Choroid plexus epithelial cell (primary cell): ENCODE results near the gene RPP40.
"Not testable (repeated sequence)": the region's sequence is repeated elsewhere in the genome, so short reads cannot be mapped to it uniquely, and the experiment has no call there.

ENCODE experiments used
- DNase-seq: peaks from one replicate; pipeline ENCODE4 v3.0.0-alpha.2; 2010; ENCODE audit warnings: low read depth
- H3K4me3 ChIP-seq: 2 replicates; pipeline ENCODE4 v1.5.1; 2011; ENCODE audit warnings: low read depth, mild to moderate bottlenecking, control low read depth, low read length, moderate library complexity
- CTCF ChIP-seq: conservative IDR thresholded peaks from 2 replicates; pipeline ENCODE4 v1.5.1; 2011; ENCODE audit warnings: low read depth, mild to moderate bottlenecking, control low read depth, inconsistent platforms, low read length, moderate library complexity

Gene RPP40

GRCh38 chr6:5020142-5020541, 16.3 kb upstream of the RPP40 start:
- TF ChIP-seq CTCF, result no peak
- H3K4me3 ChIP-seq, result no peak overlapping the region

GRCh38 chr6:5014072-5014561, 10.3 kb upstream of the RPP40 start:
- TF ChIP-seq CTCF, result no peak
- no peak for DNase-seq
- no peak overlapping the region for H3K4me3 ChIP-seq

More at GRCh38 chr6:5020142-5020541, 16.3 kb upstream of the RPP40 start:
- no peak for DNase-seq

GRCh38 chr6:5012519-5012918, 8.7 kb upstream of the RPP40 start:
- DNase-seq, result no peak
- no peak for TF ChIP-seq CTCF
- no peak overlapping the region for H3K4me3 ChIP-seq

- no peak for DNase-seq
- no peak overlapping the region for H3K4me3 ChIP-seq
- TF ChIP-seq CTCF, result no peak
Observed at GRCh38 chr6:5011346-5011745, 7.5 kb upstream of the RPP40 start.

GRCh38 chr6:5007531-5007930, 3.7 kb upstream of the RPP40 start:
- DNase-seq, result no peak
- no peak for TF ChIP-seq CTCF
- no peak overlapping the region for H3K4me3 ChIP-seq

GRCh38 chr6:5006222-5006621, 2.4 kb upstream of the RPP40 start:
- TF ChIP-seq CTCF, result no peak
- DNase-seq, result no peak
- no peak overlapping the region for H3K4me3 ChIP-seq

- not testable (repeated sequence) for H3K4me3 ChIP-seq, DNase-seq
Observed at GRCh38 chr6:5005038-5005433, 1.2 kb upstream of the RPP40 start.
